Stimulated activated naive CD4-positive, alpha-beta T cell (primary cell): ENCODE measurements around the gene AGPAT4.

ENCODE experiments used
- DNase-seq, 6 experiments: peaks; one replicate each; lab custom pipeline; 2025; lab: John Stamatoyannopoulos, UW

Gene AGPAT4

GRCh38 chr6:161110028-161110779, 163.7 kb downstream of the AGPAT4 start:
- DNase-seq: no peak

- no peak for DNase-seq
Measured at GRCh38 chr6:161109366-161109765, 164.5 kb downstream of the AGPAT4 start.

- no peak for DNase-seq
Measured at GRCh38 chr6:161108916-161109315, 164.9 kb downstream of the AGPAT4 start.

GRCh38 chr6:161107779-161108730, 165.8 kb downstream of the AGPAT4 start:
- DNase-seq: no peak

GRCh38 chr6:161105408-161105807, 168.5 kb downstream of the AGPAT4 start:
- no peak for DNase-seq

- no peak for DNase-seq
Measured at GRCh38 chr6:161104966-161105365, 168.9 kb downstream of the AGPAT4 start.

- DNase-seq: no peak
Measured at GRCh38 chr6:161103475-161103874, 170.4 kb downstream of the AGPAT4 start.

GRCh38 chr6:161101517-161101916, 172.3 kb downstream of the AGPAT4 start:
- DNase-seq: no peak

- no peak for DNase-seq
Measured at GRCh38 chr6:161100072-161100471, 173.8 kb downstream of the AGPAT4 start.

GRCh38 chr6:161095916-161096315, 177.9 kb downstream of the AGPAT4 start:
- DNase-seq: no peak

- no peak for DNase-seq
Measured at GRCh38 chr6:161094955-161095354, 178.9 kb downstream of the AGPAT4 start.

- DNase-seq: no peak
Measured at GRCh38 chr6:161091972-161092701, 181.7 kb downstream of the AGPAT4 start.

GRCh38 chr6:161091151-161091550, 182.7 kb downstream of the AGPAT4 start:
- DNase-seq: no peak

- DNase-seq: no peak
Measured at GRCh38 chr6:161088676-161089328, 185.1 kb downstream of the AGPAT4 start.

- no peak for DNase-seq
Measured at GRCh38 chr6:161085246-161085645, 188.6 kb downstream of the AGPAT4 start.

GRCh38 chr6:161082215-161082614, 191.6 kb downstream of the AGPAT4 start:
- DNase-seq: no peak

- no peak for DNase-seq
Measured at GRCh38 chr6:161080263-161080970, 193.4 kb downstream of the AGPAT4 start.
